ENCODE data around the gene BHLHE40.

Gene BHLHE40

GRCh38 chr3:4982773-4983738, 3.8 kb downstream of the BHLHE40 start:
- no peak overlapping the region for H3K27ac ChIP-seq
- H3K9me3 ChIP-seq: no peaks in the 10 kb centered on the region
- peak overlapping the region; percentile 97 for H3K4me2 ChIP-seq
- H4K20me1 ChIP-seq: peaks cover 62% of the 10 kb centered on the region
- peak overlapping the region; percentile 39 for H3K4me3 ChIP-seq
- no peak for TF ChIP-seq Cebpa-rat (IDR thresholded peaks at IDR 0.05)
- H3K9ac ChIP-seq: peak overlapping the region; percentile 30; the same call in 1 of the 2 replicates
- peaks cover 6% of the 10 kb centered on the region; the same call in 1 of the 2 replicates for H3K36me3 ChIP-seq
- H3K4me1 ChIP-seq: peaks cover 82% of the 10 kb centered on the region
- H3K27me3 ChIP-seq: peaks cover 24% of the 10 kb centered on the region; the same call in 1 of the 2 replicates

GRCh38 chr3:4983739-4984510, 4.7 kb downstream of the BHLHE40 start:
- Histone ChIP-seq H3K27me3 (peaks cover 24% of the 10 kb centered on the region; the same call in 1 of the 2 replicates), H3K9ac (peak overlapping the region; percentile 30; the same call in 1 of the 2 replicates), H3K27ac (no peak overlapping the region), H3K9me3 (no peaks in the 10 kb centered on the region), H4K20me1 (peaks cover 62% of the 10 kb centered on the region), H3K4me3 (peak overlapping the region; percentile 39), H3K36me3 (peaks cover 6% of the 10 kb centered on the region; the same call in 1 of the 2 replicates), H3K4me1 (peaks cover 91% of the 10 kb centered on the region), H3K4me2 (peak overlapping the region; percentile 97)
- no peak for TF ChIP-seq Cebpa-rat (IDR thresholded peaks at IDR 0.05)

- peak overlapping the region; percentile 39; the same call in 1 of the 2 replicates for H3K4me3 ChIP-seq
- peaks cover 96% of the 10 kb centered on the region for H3K4me1 ChIP-seq
- H3K27me3 ChIP-seq: peaks cover 24% of the 10 kb centered on the region; the same call in 1 of the 2 replicates
- peak overlapping the region; percentile 97 for H3K4me2 ChIP-seq
- peak overlapping the region; percentile 30; the same call in 1 of the 2 replicates for H3K9ac ChIP-seq
- no peak overlapping the region for H3K27ac ChIP-seq
- no peaks in the 10 kb centered on the region for H3K9me3 ChIP-seq
- peaks cover 6% of the 10 kb centered on the region; the same call in 1 of the 2 replicates for H3K36me3 ChIP-seq
- H4K20me1 ChIP-seq: peaks cover 62% of the 10 kb centered on the region
- TF ChIP-seq Cebpa-rat (IDR thresholded peaks at IDR 0.05): no peak
Observed at GRCh38 chr3:4984511-4984864, 5.3 kb downstream of the BHLHE40 start.

- TF ChIP-seq Cebpa-rat (IDR thresholded peaks at IDR 0.05): peak; percentile 69
- H3K4me1 ChIP-seq: peaks cover 96% of the 10 kb centered on the region
- peaks cover 15% of the 10 kb centered on the region; the same call in 1 of the 2 replicates for H3K27me3 ChIP-seq
- peaks cover 6% of the 10 kb centered on the region; the same call in 1 of the 2 replicates for H3K36me3 ChIP-seq
- no peak overlapping the region for H3K4me3 ChIP-seq
- no peak overlapping the region for H3K9ac ChIP-seq
- H3K4me2 ChIP-seq: peak overlapping the region; percentile 99
- no peak overlapping the region for H3K27ac ChIP-seq
- H4K20me1 ChIP-seq: peaks cover 55% of the 10 kb centered on the region
- no peaks in the 10 kb centered on the region for H3K9me3 ChIP-seq
Observed at GRCh38 chr3:4985330-4986174, 6.3 kb downstream of the BHLHE40 start.

GRCh38 chr3:4986175-4986781, 7.0 kb downstream of the BHLHE40 start:
- no peak for TF ChIP-seq Cebpa-rat (IDR thresholded peaks at IDR 0.05)
- Histone ChIP-seq H3K4me3 (peak overlapping the region; percentile 67), H3K27ac (0 out of 2 replicates have a peak overlapping the region, but pooled peaks have one; percentile 52), H3K27me3 (peaks cover 12% of the 10 kb centered on the region; the same call in 1 of the 2 replicates), H3K9ac (peak overlapping the region; percentile 68), H3K4me1 (peaks cover 89% of the 10 kb centered on the region), H3K4me2 (peak overlapping the region; percentile 99), H3K36me3 (peaks cover 6% of the 10 kb centered on the region; the same call in 1 of the 2 replicates), H3K9me3 (no peaks in the 10 kb centered on the region), H4K20me1 (peaks cover 48% of the 10 kb centered on the region)

GRCh38 chr3:4986782-4987537, 7.7 kb downstream of the BHLHE40 start:
- H3K4me3 ChIP-seq: peak overlapping the region; percentile 67
- H3K27ac ChIP-seq: peak overlapping the region; percentile 52; the same call in 1 of the 2 replicates
- H3K4me2 ChIP-seq: peak overlapping the region; percentile 99
- no peak for TF ChIP-seq Cebpa-rat (IDR thresholded peaks at IDR 0.05)
- H3K4me1 ChIP-seq: peaks cover 82% of the 10 kb centered on the region
- no peaks in the 10 kb centered on the region for H3K9me3 ChIP-seq
- H3K36me3 ChIP-seq: peaks cover 6% of the 10 kb centered on the region; the same call in 1 of the 2 replicates
- H3K27me3 ChIP-seq: peaks cover 12% of the 10 kb centered on the region; the same call in 1 of the 2 replicates
- H3K9ac ChIP-seq: peak overlapping the region; percentile 68
- H4K20me1 ChIP-seq: peaks cover 41% of the 10 kb centered on the region

GRCh38 chr3:4987538-4988296, 8.5 kb downstream of the BHLHE40 start:
- Histone ChIP-seq H3K36me3 (peaks cover 6% of the 10 kb centered on the region; the same call in 1 of the 2 replicates), H3K9ac (no peak overlapping the region), H3K27ac (no peak overlapping the region), H3K9me3 (no peaks in the 10 kb centered on the region), H4K20me1 (peaks cover 33% of the 10 kb centered on the region), H3K4me1 (peaks cover 74% of the 10 kb centered on the region), H3K4me2 (peak overlapping the region; percentile 99), H3K27me3 (peaks cover 12% of the 10 kb centered on the region; the same call in 1 of the 2 replicates), H3K4me3 (peak overlapping the region; percentile 67; the same call in 1 of the 2 replicates)
- no peak for TF ChIP-seq Cebpa-rat (IDR thresholded peaks at IDR 0.05)
